Breast epithelium (tissue), 4 donors: ENCODE measurements around the gene JAGN1. TPM values are rescaled to one million over a fixed set of nuclear protein-coding genes. Genes with fewer than 3 reads are reported as not detected.

Experiments
- DNase-seq, 2 donors: peaks; one replicate each; pipeline ENCODE4 v3.0.0-alpha.2; 2019; ENCODE audit warnings: low spot score in 2 of 2
- H3K27ac ChIP-seq, 2 donors: fragments of 200-600 bp; sonication (generic) in 1 of 2; one replicate each; pipeline ENCODE4 v1.5.1; 2016 to 2019; ENCODE audit warnings: mild to moderate bottlenecking in 1 of 2
- H3K27me3 ChIP-seq, 2 donors: fragments of 200-600 bp; sonication (generic) in 1 of 2; one replicate each; pipeline versions ENCODE4 v1.5.1 to v1.6.0; 2017 to 2019; ENCODE audit warnings: control low read depth in 1 of 2, mild to moderate bottlenecking in 1 of 2
- H3K36me3 ChIP-seq: fragments of 200-600 bp; one replicate; pipeline ENCODE4 v1.5.1; 2019
- H3K4me1 ChIP-seq, 2 donors: fragments of 200-600 bp; sonication (generic); one replicate each; pipeline ENCODE4 v1.5.1; 2016 to 2019; ENCODE audit warnings: control low read depth in 1 of 2
- H3K4me3 ChIP-seq, 3 donors: fragments of 200-600 bp; sonication (generic); 1 replicate in 2 of 3; 2 replicates in 1 of 3; pipeline ENCODE4 v1.5.1; 2016 to 2019; ENCODE audit warnings: mild to moderate bottlenecking in 3 of 3, moderate library complexity in 2 of 3
- H3K9me3 ChIP-seq, 2 donors: fragments of 200-600 bp; sonication (generic) in 1 of 2; one replicate each; pipeline ENCODE4 v1.5.1; 2016 to 2019; ENCODE audit warnings: control low read depth in 1 of 2
- POLR2A ChIP-seq: fragments of 450-650 bp; IDR thresholded peaks from one replicate; pipeline ENCODE4 v1.6.1; 2016; ENCODE audit warnings: antibody characterized with exemption, mild to moderate bottlenecking, moderate library complexity
- POLR2AphosphoS5 ChIP-seq, 3 donors: sonication (generic); formaldehyde crosslinking; IDR thresholded peaks; one replicate each; pipeline ENCODE4 v1.6.1; 2017; ENCODE audit warnings: antibody characterized with exemption in 3 of 3
- intact Hi-C: fragments of 100-400 bp; cut with DNase I; formaldehyde crosslinking; loops from one replicate; pipeline ENCODE4 v1.15.1; 2023; ENCODE audit warnings: low total_unique reads
- total RNA-seq, 3 donors: library from RNA; depleted of rRNA; stranded (reverse); fragments of >200 nt; gene quantifications; one replicate each; pipeline ENCODE4 v1.1.0, GENCODE V29; 2016
- TF ChIP-seq, protein P1 (sequence below), 3 donors: fragments of 450-650 bp; IDR thresholded peaks; one replicate each; pipeline ENCODE4 v1.5.1; 2016 to 2017; ENCODE audit warnings: antibody characterized with exemption in 3 of 3, mild to moderate bottlenecking in 3 of 3, moderate library complexity in 3 of 3

JAGN1 gene
- total RNA-seq, 3 donors from 2014 or later = 34.1 to 73.1 (median 56.5) TPM

DNA sequence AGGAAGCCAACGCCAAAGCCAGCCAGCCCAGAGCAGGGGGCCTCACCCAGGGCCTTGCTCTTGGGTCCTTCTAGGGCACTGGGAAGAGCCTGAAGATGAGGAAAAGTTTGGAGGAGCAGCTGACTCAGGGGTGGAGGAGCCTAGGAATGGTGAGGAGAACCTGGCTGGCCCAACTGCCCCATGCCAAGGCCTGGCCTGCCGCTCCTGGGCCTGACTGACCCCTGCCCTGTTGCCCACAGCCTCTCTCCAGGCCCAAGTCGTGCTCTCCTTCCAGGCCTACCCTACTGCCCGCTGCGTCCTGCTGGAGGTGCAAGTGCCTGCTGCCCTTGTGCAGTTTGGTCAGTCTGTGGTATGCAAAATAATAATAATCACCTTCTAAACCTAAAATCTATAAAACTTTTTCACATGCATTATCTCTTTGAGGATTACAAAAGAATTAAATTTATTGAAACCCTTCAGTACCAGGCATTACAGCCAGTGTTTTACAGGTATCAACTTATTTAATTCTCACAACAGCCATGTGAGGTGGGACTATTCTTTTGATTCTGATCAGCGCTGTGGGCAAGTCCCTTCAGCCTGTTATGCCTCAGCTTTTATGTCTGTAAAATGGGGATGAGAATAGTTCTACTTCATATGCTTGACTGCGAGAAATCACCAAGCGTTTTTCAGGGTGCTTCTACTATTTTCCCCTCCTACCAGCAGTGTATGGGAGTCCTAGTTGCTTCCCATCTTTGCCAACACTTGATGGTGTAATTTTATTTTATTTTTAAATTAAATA, 28.0 kb downstream of the JAGN1 start:
- TF ChIP-seq POLR2AphosphoS5 (IDR thresholded peaks at IDR 0.05) = no peak
- no peak for TF ChIP-seq POLR2A
- TF ChIP-seq, protein P1, sequence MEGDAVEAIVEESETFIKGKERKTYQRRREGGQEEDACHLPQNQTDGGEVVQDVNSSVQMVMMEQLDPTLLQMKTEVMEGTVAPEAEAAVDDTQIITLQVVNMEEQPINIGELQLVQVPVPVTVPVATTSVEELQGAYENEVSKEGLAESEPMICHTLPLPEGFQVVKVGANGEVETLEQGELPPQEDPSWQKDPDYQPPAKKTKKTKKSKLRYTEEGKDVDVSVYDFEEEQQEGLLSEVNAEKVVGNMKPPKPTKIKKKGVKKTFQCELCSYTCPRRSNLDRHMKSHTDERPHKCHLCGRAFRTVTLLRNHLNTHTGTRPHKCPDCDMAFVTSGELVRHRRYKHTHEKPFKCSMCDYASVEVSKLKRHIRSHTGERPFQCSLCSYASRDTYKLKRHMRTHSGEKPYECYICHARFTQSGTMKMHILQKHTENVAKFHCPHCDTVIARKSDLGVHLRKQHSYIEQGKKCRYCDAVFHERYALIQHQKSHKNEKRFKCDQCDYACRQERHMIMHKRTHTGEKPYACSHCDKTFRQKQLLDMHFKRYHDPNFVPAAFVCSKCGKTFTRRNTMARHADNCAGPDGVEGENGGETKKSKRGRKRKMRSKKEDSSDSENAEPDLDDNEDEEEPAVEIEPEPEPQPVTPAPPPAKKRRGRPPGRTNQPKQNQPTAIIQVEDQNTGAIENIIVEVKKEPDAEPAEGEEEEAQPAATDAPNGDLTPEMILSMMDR (IDR thresholded peaks at IDR 0.05) = no peak
- Histone ChIP-seq H3K36me3 (no peaks in the 10 kb centered on the region), H3K9me3 (no peaks in the 10 kb centered on the region), H3K27ac (peak overlapping the region; percentile 93 to 94), H3K4me1 (peaks cover 11 to 24% of the 10 kb centered on the region in 2 donors), H3K27me3 (no peaks in the 10 kb centered on the region), H3K4me3 (peak overlapping the region in 2 of 3 donors; percentile 67 to 76)
- intact Hi-C loops = no loop called here
- DNase-seq = no peak

DNA sequence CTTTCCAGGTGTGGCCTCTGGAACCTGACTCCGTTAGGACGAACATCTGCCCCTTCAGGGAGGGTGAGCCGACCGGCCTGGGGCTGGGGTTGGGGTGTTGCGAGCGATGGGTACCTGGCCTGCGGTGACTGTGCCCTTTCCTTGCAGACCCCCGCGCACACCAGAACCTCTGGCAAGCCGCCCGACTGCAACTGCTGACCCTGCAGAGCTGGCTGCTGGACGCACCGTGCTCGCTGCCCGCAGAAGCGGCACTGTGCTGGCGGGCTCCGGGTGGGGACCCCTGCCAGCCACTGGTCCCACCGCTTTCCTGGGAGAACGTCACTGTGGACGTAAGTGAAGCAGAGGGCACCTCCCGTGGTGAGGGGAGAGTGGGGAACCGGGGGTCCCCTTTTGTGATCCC, 37.7 kb downstream of the JAGN1 start:
- H3K4me1 ChIP-seq = no peaks in the 10 kb centered on the region
- no peak overlapping the region for H3K4me3 ChIP-seq
- DNase-seq = no peak
- no peaks in the 10 kb centered on the region for H3K9me3 ChIP-seq
- no peak overlapping the region for H3K27ac ChIP-seq
- no peak for TF ChIP-seq POLR2A
- TF ChIP-seq POLR2AphosphoS5 (IDR thresholded peaks at IDR 0.05) = no peak
- TF ChIP-seq, protein P1 (IDR thresholded peaks at IDR 0.05) = no peak
- H3K27me3 ChIP-seq = no peaks in the 10 kb centered on the region
- no peaks in the 10 kb centered on the region for H3K36me3 ChIP-seq
- intact Hi-C loops = no loop called here

DNA sequence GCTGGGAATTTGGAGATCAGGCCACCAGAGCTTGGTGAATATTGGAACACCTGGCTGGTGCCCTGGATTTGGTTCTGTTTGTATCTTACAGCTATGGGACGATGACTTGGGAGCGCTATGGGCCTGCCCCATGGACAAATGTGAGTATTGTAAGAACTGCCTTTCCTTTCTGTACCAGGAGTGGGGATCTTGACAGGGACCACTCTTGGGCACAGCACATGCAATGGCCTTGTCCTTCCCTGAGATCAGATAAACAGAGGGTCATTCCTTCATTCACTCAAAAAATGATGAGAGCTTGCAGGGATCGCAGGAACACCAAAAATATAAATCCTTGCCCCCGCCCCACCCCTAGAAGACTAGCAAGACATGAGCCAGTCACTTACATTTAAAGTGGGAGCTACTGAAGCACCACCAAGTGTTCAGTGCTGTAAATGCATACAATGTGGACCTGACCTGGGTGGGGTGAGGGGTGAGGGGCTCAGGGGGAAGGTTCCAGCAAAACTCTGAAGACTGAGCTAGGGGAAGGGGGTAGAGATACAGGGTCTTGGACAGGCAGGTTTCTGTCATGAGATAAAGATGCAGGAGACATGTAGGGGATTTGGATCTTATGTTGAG, 40.5 kb downstream of the JAGN1 start:
- no peak for DNase-seq
- Histone ChIP-seq H3K4me3 (no peak overlapping the region), H3K36me3 (no peaks in the 10 kb centered on the region), H3K9me3 (no peaks in the 10 kb centered on the region), H3K27me3 (no peaks in the 10 kb centered on the region), H3K27ac (no peak overlapping the region), H3K4me1 (peaks cover 0 to 18% of the 10 kb centered on the region in 2 donors)
- intact Hi-C loops = loop anchor here (5.0 kb wide), 1 partner anchor 979 kb away; no protein-coding TSS in a partner anchor
- no peak for TF ChIP-seq POLR2AphosphoS5 (IDR thresholded peaks at IDR 0.05)
- TF ChIP-seq POLR2A = no peak
- TF ChIP-seq, protein P1 (IDR thresholded peaks at IDR 0.05) = no peak

DNA sequence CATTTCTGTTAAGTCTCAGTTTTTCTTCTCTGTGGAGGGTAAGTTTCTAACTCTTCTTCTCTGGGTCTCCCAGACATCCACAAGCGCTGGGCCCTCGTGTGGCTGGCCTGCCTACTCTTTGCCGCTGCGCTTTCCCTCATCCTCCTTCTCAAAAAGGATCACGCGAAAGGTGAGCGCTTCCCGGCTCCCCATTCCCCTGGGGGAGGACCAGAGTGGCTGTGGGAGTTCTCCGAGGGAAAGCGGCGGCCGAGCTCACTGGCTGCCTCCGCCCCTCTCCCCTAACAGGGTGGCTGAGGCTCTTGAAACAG, 42.1 kb downstream of the JAGN1 start:
- intact Hi-C loops = loop anchor here (5.0 kb wide), 1 partner anchor 980 kb away; no protein-coding TSS in a partner anchor
- peak overlapping the region; percentile 97 to 99 for H3K27ac ChIP-seq
- peak overlapping the region; percentile 64 to 82 (median 77) for H3K4me3 ChIP-seq
- no peaks in the 10 kb centered on the region for H3K27me3 ChIP-seq
- peaks cover 0 to 20% of the 10 kb centered on the region in 2 donors for H3K4me1 ChIP-seq
- TF ChIP-seq, protein P1 (IDR thresholded peaks at IDR 0.05) = no peak
- TF ChIP-seq POLR2A (no peak), POLR2AphosphoS5 (IDR thresholded peaks at IDR 0.05) (peak in 1 of 3 donors; percentile 35)
- DNase-seq = no peak
- H3K36me3 ChIP-seq = no peaks in the 10 kb centered on the region
- no peaks in the 10 kb centered on the region for H3K9me3 ChIP-seq
